Osteocyte (in vitro differentiated cells): Measurements from ENCODE around the gene ACOX3. TPM values are rescaled to one million over a fixed set of nuclear protein-coding genes. Genes with fewer than 3 reads are reported as not detected.

Experiments used
- DNase-seq: peaks from one replicate; pipeline ENCODE4 v3.0.0; 2021; ENCODE audit warnings: mixed read lengths; ENCODE audit not compliant: unreplicated experiment; ENCODE audit errors: extremely low spot score
- H3K27ac Mint-ChIP-seq: one replicate; pipeline ENCODE4 v1.8.0; 2021; ENCODE audit warnings: mild to moderate bottlenecking, mixed read lengths; ENCODE audit not compliant: unreplicated experiment
- H3K27me3 Mint-ChIP-seq: one replicate; pipeline ENCODE4 v1.8.0; 2021; ENCODE audit warnings: mixed read lengths; ENCODE audit not compliant: unreplicated experiment
- H3K36me3 Mint-ChIP-seq: one replicate; pipeline ENCODE4 v1.8.0; 2021; ENCODE audit warnings: mixed read lengths; ENCODE audit not compliant: unreplicated experiment
- H3K4me1 Mint-ChIP-seq: one replicate; pipeline ENCODE4 v1.8.0; 2021; ENCODE audit warnings: mixed read lengths; ENCODE audit not compliant: unreplicated experiment
- H3K4me3 Mint-ChIP-seq: one replicate; pipeline ENCODE4 v1.8.0; 2021; ENCODE audit warnings: mild to moderate bottlenecking, moderate library complexity, mixed read lengths; ENCODE audit not compliant: unreplicated experiment
- H3K9me3 Mint-ChIP-seq: one replicate; pipeline ENCODE4 v1.8.0; 2021; ENCODE audit warnings: mixed read lengths; ENCODE audit not compliant: unreplicated experiment
- total RNA-seq: library from RNA; stranded (reverse); gene quantifications from 2 replicates; pipeline ENCODE4 v1.2.1, GENCODE V29; 2021
- TF ChIP-seq, protein P1 (sequence below): fragments of 200-600 bp; sonication (generic); IDR thresholded peaks from 2 replicates; pipeline ENCODE4 v1.5.0; 2021; ENCODE audit warnings: antibody characterized with exemption, mild to moderate bottlenecking, moderate library complexity

ACOX3 gene
- total RNA-seq, 1 donor from 2014 or later = 25.2 TPM

DNA sequence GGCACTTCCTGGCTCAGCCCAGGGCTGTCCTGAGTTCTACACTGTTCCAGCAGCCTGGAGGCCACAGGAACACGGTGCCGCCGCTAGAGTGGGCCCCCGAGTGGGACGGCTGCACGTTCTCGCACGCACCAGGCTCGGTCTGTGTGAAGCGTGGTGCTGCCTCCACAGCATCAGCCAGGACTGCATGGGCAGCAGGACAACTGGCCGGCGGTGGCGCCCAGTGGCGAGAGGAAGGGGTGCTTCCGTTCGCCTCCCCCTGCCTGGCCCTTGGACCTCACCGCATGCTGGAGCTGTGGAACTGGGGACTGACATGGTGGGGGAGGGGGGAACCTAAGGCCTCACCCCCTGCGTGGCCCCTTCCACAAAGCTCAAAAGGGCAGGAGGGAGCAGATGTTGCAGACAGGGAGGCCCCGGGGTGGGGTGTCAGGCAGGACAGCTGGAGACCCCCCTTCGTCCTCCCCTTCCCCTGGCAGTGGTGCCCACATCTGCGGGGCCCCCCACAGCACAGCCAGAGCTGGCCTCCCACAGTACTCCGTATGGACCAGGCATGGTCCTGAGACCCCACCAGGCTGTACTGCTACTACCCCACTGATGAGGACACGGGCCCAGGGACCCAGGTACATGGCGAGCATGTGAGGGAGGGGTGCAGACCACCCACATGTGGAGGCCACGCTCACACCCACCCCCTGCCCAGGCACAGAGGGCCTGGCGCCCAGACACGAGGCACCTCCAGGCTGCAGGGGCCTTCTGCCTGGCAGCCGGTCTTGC lies 58.5 kb downstream of the ACOX3 start:
- Mint-ChIP-seq H3K4me3 (no peak overlapping the region), H3K27ac (no peak overlapping the region), H3K36me3 (peaks cover 13% of the 10 kb centered on the region), H3K4me1 (peaks cover 12% of the 10 kb centered on the region), H3K9me3 (no peaks in the 10 kb centered on the region), H3K27me3 (no peaks in the 10 kb centered on the region)
- DNase-seq = no peak
- TF ChIP-seq, protein P1, sequence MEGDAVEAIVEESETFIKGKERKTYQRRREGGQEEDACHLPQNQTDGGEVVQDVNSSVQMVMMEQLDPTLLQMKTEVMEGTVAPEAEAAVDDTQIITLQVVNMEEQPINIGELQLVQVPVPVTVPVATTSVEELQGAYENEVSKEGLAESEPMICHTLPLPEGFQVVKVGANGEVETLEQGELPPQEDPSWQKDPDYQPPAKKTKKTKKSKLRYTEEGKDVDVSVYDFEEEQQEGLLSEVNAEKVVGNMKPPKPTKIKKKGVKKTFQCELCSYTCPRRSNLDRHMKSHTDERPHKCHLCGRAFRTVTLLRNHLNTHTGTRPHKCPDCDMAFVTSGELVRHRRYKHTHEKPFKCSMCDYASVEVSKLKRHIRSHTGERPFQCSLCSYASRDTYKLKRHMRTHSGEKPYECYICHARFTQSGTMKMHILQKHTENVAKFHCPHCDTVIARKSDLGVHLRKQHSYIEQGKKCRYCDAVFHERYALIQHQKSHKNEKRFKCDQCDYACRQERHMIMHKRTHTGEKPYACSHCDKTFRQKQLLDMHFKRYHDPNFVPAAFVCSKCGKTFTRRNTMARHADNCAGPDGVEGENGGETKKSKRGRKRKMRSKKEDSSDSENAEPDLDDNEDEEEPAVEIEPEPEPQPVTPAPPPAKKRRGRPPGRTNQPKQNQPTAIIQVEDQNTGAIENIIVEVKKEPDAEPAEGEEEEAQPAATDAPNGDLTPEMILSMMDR = no peak

DNA sequence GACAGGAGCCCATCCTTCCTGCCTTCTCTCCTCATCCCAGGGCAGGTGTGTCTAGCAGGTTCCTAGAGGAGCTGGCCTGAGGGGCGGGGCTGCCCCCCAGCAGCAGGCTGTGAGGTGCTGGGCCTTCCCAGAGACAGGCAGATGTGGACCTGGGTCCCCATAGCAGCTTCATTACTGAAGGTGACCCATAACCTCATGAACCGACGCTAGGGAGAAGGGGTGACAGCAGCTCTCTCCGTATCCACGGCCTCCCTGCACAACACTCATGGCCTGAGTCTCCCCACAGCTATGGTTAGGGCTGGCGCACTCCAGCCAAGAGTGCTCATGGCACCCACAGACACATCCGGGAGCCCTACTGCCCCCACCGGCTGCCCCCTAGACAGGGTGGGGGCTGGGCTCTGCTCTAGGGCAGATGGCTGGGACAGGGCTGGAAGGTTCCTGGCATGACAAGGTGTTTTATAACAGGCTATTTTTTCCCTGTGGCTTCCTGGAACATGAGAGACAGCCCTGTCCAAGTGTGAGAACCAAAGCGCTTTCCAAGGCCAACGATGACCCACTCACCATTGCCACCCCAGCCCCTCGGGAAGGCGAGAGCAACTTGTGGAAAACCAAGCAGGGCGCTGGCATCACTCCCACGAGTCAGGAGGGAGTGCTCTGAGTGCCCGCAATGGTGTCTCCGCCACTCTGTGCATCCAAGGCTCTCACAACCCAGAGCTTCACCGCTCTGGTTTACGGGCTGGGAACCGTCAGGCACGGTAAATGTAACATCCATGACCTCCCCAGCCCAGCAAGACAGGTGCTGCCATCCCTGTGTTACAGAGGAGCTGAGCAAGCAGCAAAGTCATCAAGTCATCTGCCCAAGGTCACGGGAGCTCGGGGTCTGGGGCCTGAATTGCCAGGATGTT lies 59.8 kb downstream of the ACOX3 start:
- Mint-ChIP-seq H3K4me1 (peaks cover 24% of the 10 kb centered on the region), H3K36me3 (peaks cover 8% of the 10 kb centered on the region), H3K27ac (no peak overlapping the region), H3K4me3 (no peak overlapping the region), H3K27me3 (no peaks in the 10 kb centered on the region), H3K9me3 (no peaks in the 10 kb centered on the region)
- no peak for DNase-seq
- TF ChIP-seq, protein P1 = no peak

DNA sequence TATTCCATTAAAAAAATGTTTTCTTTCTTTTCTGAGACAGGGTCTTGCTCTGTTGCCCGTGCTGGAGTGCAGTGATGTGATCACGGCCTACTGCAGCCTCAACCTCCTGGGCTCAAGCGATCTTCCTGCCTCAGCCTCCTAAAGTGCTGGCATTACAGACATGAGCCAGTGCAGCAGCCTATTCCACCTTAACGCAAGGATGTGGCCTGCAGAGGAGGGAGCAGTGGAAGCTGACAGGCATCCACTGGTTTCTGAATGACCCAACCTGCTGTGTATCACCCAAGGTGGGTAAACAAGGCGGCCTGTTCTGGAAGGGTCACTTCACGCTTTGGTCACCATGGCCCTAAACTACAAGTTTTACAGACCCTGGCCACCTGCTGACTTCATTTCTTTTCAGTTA lies 60.8 kb downstream of the ACOX3 start:
- Mint-ChIP-seq H3K27ac (no peak overlapping the region), H3K4me3 (no peak overlapping the region), H3K4me1 (peaks cover 22% of the 10 kb centered on the region), H3K9me3 (no peaks in the 10 kb centered on the region), H3K27me3 (no peaks in the 10 kb centered on the region), H3K36me3 (peaks cover 2% of the 10 kb centered on the region)
- DNase-seq = no peak
- TF ChIP-seq, protein P1 = no peak

DNA sequence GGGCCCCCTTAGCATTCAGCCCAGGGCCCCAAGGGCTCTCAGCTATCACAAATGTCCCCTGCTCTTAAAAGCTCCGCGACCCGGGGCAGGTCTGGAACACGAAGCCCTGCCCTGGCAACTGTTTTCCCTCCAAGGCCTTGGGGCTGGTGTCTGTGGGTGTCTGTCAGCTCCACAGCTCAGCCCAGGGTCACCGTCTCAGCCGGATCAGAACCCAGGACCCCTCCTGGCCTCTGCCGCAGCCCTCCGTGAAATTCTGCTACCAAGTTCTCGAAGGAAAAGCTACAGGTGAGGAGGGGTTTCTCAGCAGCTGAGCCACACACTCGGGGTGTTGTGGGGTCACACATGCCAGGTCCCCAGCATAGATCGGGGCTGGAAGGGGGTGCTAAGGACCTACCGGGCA lies 61.2 kb downstream of the ACOX3 start:
- TF ChIP-seq, protein P1 = no peak
- no peak overlapping the region for H3K27ac Mint-ChIP-seq
- H3K27me3 Mint-ChIP-seq = no peaks in the 10 kb centered on the region
- peaks cover 19% of the 10 kb centered on the region for H3K4me1 Mint-ChIP-seq
- H3K4me3 Mint-ChIP-seq = no peak overlapping the region
- DNase-seq = no peak
- peaks cover 2% of the 10 kb centered on the region for H3K36me3 Mint-ChIP-seq
- H3K9me3 Mint-ChIP-seq = no peaks in the 10 kb centered on the region

DNA sequence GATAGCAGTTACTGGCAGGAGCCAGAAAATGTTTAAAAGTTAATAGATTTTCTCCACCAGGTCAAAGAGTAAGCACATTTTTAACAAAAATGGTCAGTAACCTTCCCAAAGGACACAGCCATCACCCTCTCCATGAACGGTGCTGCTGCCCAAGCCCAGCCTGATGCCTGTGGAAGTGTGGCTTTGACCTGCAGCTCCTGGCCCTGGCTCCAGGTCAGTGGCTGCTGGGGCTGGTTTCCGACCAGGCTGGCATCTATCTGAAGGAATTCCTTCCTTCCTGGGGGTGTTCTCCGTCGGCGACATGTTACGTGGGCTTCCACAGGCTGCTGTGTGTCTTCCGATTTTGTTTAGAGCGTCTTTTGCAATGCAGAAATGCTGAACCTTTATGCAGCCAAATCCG lies 61.7 kb downstream of the ACOX3 start:
- Mint-ChIP-seq H3K9me3 (no peaks in the 10 kb centered on the region), H3K27me3 (no peaks in the 10 kb centered on the region), H3K4me3 (no peak overlapping the region), H3K4me1 (peaks cover 15% of the 10 kb centered on the region), H3K36me3 (peaks cover 2% of the 10 kb centered on the region), H3K27ac (no peak overlapping the region)
- no peak for DNase-seq
- TF ChIP-seq, protein P1 = no peak
